H1 (cell line): ENCODE results near the gene TEX14. TPM values are rescaled to one million over a fixed set of nuclear protein-coding genes. Genes with fewer than 3 reads are reported as not detected.

Experiments used
- CTCF ChIP-seq, 3 experiments: IDR thresholded peaks; 1 replicate in 2 of 3; 2 replicates in 1 of 3; pipeline versions ENCODE4 v1.5.1 to v1.6.1; 2011; ENCODE audit warnings: low read length in 3 of 3, mild to moderate bottlenecking in 3 of 3, inconsistent platforms in 2 of 3, low read depth in 1 of 3, moderate library complexity in 1 of 3; ENCODE audit not compliant: insufficient read depth in 1 of 3; ENCODE audit errors: control extremely low read depth in 1 of 3
- HDAC2 ChIP-seq, 2 experiments: fragments of 300-600 bp in 1 of 2; sonication (generic) in 1 of 2; IDR thresholded peaks; 2 replicates each; pipeline ENCODE4 v1.6.1; 2011 to 2012; ENCODE audit warnings: low read depth in 2 of 2, low read length in 2 of 2, mild to moderate bottlenecking in 2 of 2, moderate library complexity in 2 of 2, borderline replicate concordance in 1 of 2, inconsistent platforms in 1 of 2
- PHF8 ChIP-seq: fragments of 200-600 bp; sonication (generic); conservative IDR thresholded peaks from 2 replicates; pipeline ENCODE4 v1.7.1; 2012; ENCODE audit warnings: low read depth, mild to moderate bottlenecking, inconsistent platforms, low read length, moderate library complexity
- polyA plus RNA-seq, 7 experiments: library from polyadenylated mRNA; depleted of rRNA in 3 of 7; stranded (reverse) in 5 of 7; unstranded in 2 of 7; fragments of >200 nt in 5 of 7; fragments of 200-250 nt in 2 of 7; gene quantifications; 1 replicate in 5 of 7; 2 replicates in 1 of 7; 4 replicates in 1 of 7; pipeline versions ENCODE4 v1.2.1 to v1.2.3, GENCODE V29; 2011 to 2013; ENCODE audit warnings: missing spikeins in 2 of 7, mixed read lengths in 2 of 7
- total RNA-seq: library from RNA; stranded (reverse); fragmentation: NEBNext Ultra II Directional; extraction: Animal tissue kit (Norgen Biotek cat#: 25700); gene quantifications from 2 replicates; pipeline ENCODE4 v1.2.1, GENCODE V29; 2021

Gene TEX14
- total and polyA plus RNA-seq, 2 of the 8 experiments (the other 6 are each of a cell fraction or from before 2014, with no cell fraction given) = 0.83 to 2.5 TPM

GRCh38 chr17:58605986-58606385 lies 85.9 kb downstream of the TEX14 start (continued):
- TF ChIP-seq CTCF (IDR thresholded peaks at IDR 0.05; ENCODE audit: control extremely low read depth in 1 of 3, insufficient read depth in 1 of 3, low read depth in 1 of 3, low read length in 3 of 3) (no peak), HDAC2 (IDR thresholded peaks at IDR 0.05; ENCODE audit: borderline replicate concordance in 1 of 2, low read depth in 2 of 2, low read length in 2 of 2) (no peak), PHF8 (no peak)
